PC-3 (cell line): ENCODE data around the gene ADAMTS16.

Source experiments
- EZH2 ChIP-seq: fragments of 300-600 bp; sonication (generic); IDR thresholded peaks from one replicate; pipeline ENCODE4 v1.6.1; 2017; ENCODE audit warnings: antibody characterized with exemption, mild to moderate bottlenecking, low read length; ENCODE audit not compliant: unreplicated experiment
- EZH2phosphoT487 ChIP-seq: fragments of 300-600 bp; sonication (generic); IDR thresholded peaks from 2 replicates; pipeline ENCODE4 v1.6.1; 2018; ENCODE audit warnings: mild to moderate bottlenecking, antibody characterized with exemption, low read length, borderline replicate concordance
- TF ChIP-seq, protein P1 (sequence below): fragments of 300-600 bp; sonication (generic); conservative IDR thresholded peaks from 2 replicates; pipeline ENCODE4 v1.5.1; 2017; ENCODE audit warnings: antibody characterized with exemption, low read depth, mild to moderate bottlenecking, low read length

DNA sequence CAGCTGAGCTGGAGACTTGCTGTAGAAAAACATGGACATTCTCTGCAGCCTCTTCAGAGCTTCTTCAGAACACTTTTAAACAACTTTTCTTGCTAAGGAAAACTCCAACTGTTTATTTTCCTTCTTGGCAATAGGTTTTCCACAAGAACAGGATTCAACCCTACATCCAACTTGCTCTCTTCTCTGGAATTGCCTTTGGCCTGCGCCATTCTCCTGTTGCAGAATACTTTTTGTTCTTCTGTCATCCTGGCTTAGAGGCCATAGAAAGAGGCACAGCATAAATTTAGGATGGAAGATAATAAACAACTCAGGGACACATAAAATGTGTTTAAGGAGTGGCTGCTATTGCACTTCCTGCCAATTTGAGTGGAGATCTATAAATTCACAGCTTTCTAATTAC, 227.6 kb downstream of the ADAMTS16 start:
- TF ChIP-seq, protein P1, sequence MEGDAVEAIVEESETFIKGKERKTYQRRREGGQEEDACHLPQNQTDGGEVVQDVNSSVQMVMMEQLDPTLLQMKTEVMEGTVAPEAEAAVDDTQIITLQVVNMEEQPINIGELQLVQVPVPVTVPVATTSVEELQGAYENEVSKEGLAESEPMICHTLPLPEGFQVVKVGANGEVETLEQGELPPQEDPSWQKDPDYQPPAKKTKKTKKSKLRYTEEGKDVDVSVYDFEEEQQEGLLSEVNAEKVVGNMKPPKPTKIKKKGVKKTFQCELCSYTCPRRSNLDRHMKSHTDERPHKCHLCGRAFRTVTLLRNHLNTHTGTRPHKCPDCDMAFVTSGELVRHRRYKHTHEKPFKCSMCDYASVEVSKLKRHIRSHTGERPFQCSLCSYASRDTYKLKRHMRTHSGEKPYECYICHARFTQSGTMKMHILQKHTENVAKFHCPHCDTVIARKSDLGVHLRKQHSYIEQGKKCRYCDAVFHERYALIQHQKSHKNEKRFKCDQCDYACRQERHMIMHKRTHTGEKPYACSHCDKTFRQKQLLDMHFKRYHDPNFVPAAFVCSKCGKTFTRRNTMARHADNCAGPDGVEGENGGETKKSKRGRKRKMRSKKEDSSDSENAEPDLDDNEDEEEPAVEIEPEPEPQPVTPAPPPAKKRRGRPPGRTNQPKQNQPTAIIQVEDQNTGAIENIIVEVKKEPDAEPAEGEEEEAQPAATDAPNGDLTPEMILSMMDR = no peak
- TF ChIP-seq EZH2phosphoT487 (no peak), EZH2 (no peak)
